LNCaP clone FGC (cell line): ENCODE results near the gene ANAPC10.
A peak's percentile ranks its signal among the peaks of the same experiment; 100 is the strongest.

Experiments
- DNase-seq: peaks from one replicate; pipeline ENCODE4 v3.0.0-alpha.2; 2011; ENCODE audit warnings: low read depth
- H3K4me3 ChIP-seq: 2 replicates; pipeline ENCODE4 v1.5.1; 2011; ENCODE audit warnings: mild to moderate bottlenecking, low read depth, low read length, control low read depth
- CTCF ChIP-seq: IDR thresholded peaks from 2 replicates; pipeline ENCODE4 v1.5.1; 2012; ENCODE audit warnings: mild to moderate bottlenecking; ENCODE audit not compliant: control insufficient read depth, insufficient read depth; ENCODE audit errors: extremely low read depth

Gene ANAPC10

GRCh38 chr4:145108128-145108527 lies 10.1 kb upstream of the ANAPC10 start:
- TF ChIP-seq CTCF, result no peak
- no peak overlapping the region for H3K4me3 ChIP-seq
- DNase-seq, result no peak

GRCh38 chr4:145107126-145107525 lies 9.1 kb upstream of the ANAPC10 start:
- no peak for TF ChIP-seq CTCF
- H3K4me3 ChIP-seq, result no peak overlapping the region
- no peak for DNase-seq

GRCh38 chr4:145103496-145103895 lies 5.5 kb upstream of the ANAPC10 start:
- no peak for TF ChIP-seq CTCF
- no peak overlapping the region for H3K4me3 ChIP-seq
- no peak for DNase-seq

- no peak for DNase-seq
- H3K4me3 ChIP-seq, result no peak overlapping the region
- TF ChIP-seq CTCF, result no peak
Measured at GRCh38 chr4:145102619-145103018, 4.6 kb upstream of the ANAPC10 start.

- no peak for TF ChIP-seq CTCF
- no peak for DNase-seq
- no peak overlapping the region for H3K4me3 ChIP-seq
Measured at GRCh38 chr4:145101091-145101490, 3.1 kb upstream of the ANAPC10 start.

- no peak for TF ChIP-seq CTCF
- no peak for DNase-seq
- peak overlapping the region; percentile 76 for H3K4me3 ChIP-seq
Measured at GRCh38 chr4:145099653-145100052, 1.7 kb upstream of the ANAPC10 start.

GRCh38 chr4:145098675-145099037 lies 660 bp upstream of the ANAPC10 start:
- peak overlapping the region; percentile 76 for H3K4me3 ChIP-seq
- DNase-seq, result no peak
- no peak for TF ChIP-seq CTCF
